Adipose tissue (tissue), 3 donors: ENCODE results near the gene NLRP12. TPM values are rescaled to one million over a fixed set of nuclear protein-coding genes. Genes with fewer than 3 reads are reported as not detected.
"Not testable (repeated sequence)": the region's sequence is repeated elsewhere in the genome, so short reads cannot be mapped to it uniquely, and the experiment has no call there.

Experiments used
- H3K27ac ChIP-seq: one replicate; pipeline ENCODE4 v1.5.1; 2013; ENCODE audit warnings: low read depth, low read length
- WGBS, 3 donors: extraction: QIAGEN DNeasy Blood & Tissue Kit; methylation state at CpG; one replicate each; pipeline ENCODE4 v1.1.7; 2013; 5-methylcytosine and 5-hydroxymethylcytosine counted together
- polyA plus RNA-seq, 3 donors: library from polyadenylated mRNA; stranded (reverse); fragments of 200-250 nt; gene quantifications; one replicate each; pipeline ENCODE4 v1.2.3, GENCODE V29; 2013
- donor health status: healthy with polysubstance abuse.
- donor health status: Bipolar disorder and iron deficiency.
- donor health status: healthy.

The NLRP12 gene
- polyA plus RNA-seq, result 1 to 10 TPM in 2 of 3 donors, under 1 TPM in 1; 0.08 to 1.8 (median 1.1) TPM

GRCh38 chr19:53824134-53824611, at the start of gene NLRP12:
TSS of gene NLRP12 (minus strand) at chr19:53824314. CDS start at chr19:53824174, 140 bp downstream.
- no peak within 1 kb of the TSS for H3K27ac ChIP-seq
- WGBS, 3 donors, result 46 to 70% (median 47%) methylated on average over 14 of the region's 14 CpGs

GRCh38 chr19:53872762-53873161, 48.6 kb upstream of the NLRP12 start:
- 72 to 74% (median 74%) methylated on average over 6 of the region's 6 CpGs for WGBS, 3 donors
- H3K27ac ChIP-seq, result no peak overlapping the region

GRCh38 chr19:53871454-53871853, 47.3 kb upstream of the NLRP12 start:
- 32 to 62% (median 32%) methylated on average over 7 of the region's 7 CpGs for WGBS, 3 donors
- H3K27ac ChIP-seq, result no peak overlapping the region

- 11 to 27% (median 24%) methylated on average over 5 of the region's 5 CpGs for WGBS, 3 donors
- no peak overlapping the region for H3K27ac ChIP-seq
Measured at GRCh38 chr19:53870485-53870844, 46.4 kb upstream of the NLRP12 start.

GRCh38 chr19:53869805-53870484, 45.8 kb upstream of the NLRP12 start:
- not testable (repeated sequence) for H3K27ac ChIP-seq
- WGBS, 3 donors, result 3 to 4% (median 4%) methylated on average over 7 to 24 of the region's 24 CpGs

GRCh38 chr19:53868892-53869804, 45.0 kb upstream of the NLRP12 start:
- WGBS, 3 donors, result 1% methylated on average over 51 to 75 of the region's 75 CpGs
- peak overlapping the region; percentile 82 for H3K27ac ChIP-seq

GRCh38 chr19:53868091-53868891, 44.2 kb upstream of the NLRP12 start:
- peak overlapping the region; percentile 82 for H3K27ac ChIP-seq
- WGBS, 3 donors, result 0 to 1% (median 1%) methylated on average over 30 to 34 of the region's 37 CpGs

- peak within 1 kb of the TSS; percentile 94 for H3K27ac ChIP-seq
- 2 to 6% (median 2%) methylated on average over 31 to 37 of the region's 37 CpGs for WGBS, 3 donors
Measured at GRCh38 chr19:53867225-53868090, 43.3 kb upstream of the NLRP12 start, which contains the start of gene MYADM. TSS of gene MYADM (plus strand) at chr19:53867883. CDS start at chr19:53873530, 5,647 bp downstream.

GRCh38 chr19:53866865-53867224, 42.7 kb upstream of the NLRP12 start:
- peak overlapping the region; percentile 94 for H3K27ac ChIP-seq
- 26 to 39% (median 35%) methylated on average over 14 of the region's 14 CpGs for WGBS, 3 donors

GRCh38 chr19:53865918-53866864, 42.1 kb upstream of the NLRP12 start:
- peak overlapping the region; percentile 94 for H3K27ac ChIP-seq
- WGBS, 3 donors, result 2 to 34% (median 3%) methylated on average over 30 to 50 of the region's 50 CpGs

- H3K27ac ChIP-seq, result no peak overlapping the region
- 54 to 75% (median 54%) methylated on average over 9 of the region's 9 CpGs for WGBS, 3 donors
Measured at GRCh38 chr19:53865523-53865917, 41.4 kb upstream of the NLRP12 start.

GRCh38 chr19:53864308-53864836, 40.3 kb upstream of the NLRP12 start:
- 28 to 91% (median 83%) methylated on average over 6 of the region's 6 CpGs for WGBS, 3 donors
- no peak overlapping the region for H3K27ac ChIP-seq

GRCh38 chr19:53853707-53854106, 29.6 kb upstream of the NLRP12 start:
- H3K27ac ChIP-seq, result no peak overlapping the region
- WGBS, 3 donors, result 74 to 85% (median 80%) methylated on average over 2 of the region's 2 CpGs

GRCh38 chr19:53849237-53849676, 25.1 kb upstream of the NLRP12 start:
- H3K27ac ChIP-seq, result no peak overlapping the region

GRCh38 chr19:53847555-53847954, 23.4 kb upstream of the NLRP12 start:
- WGBS, 3 donors, result 55 to 65% (median 57%) methylated on average over 8 of the region's 8 CpGs
- H3K27ac ChIP-seq, result no peak overlapping the region

More at GRCh38 chr19:53849237-53849676, 25.1 kb upstream of the NLRP12 start:
- 26 to 60% (median 29%) methylated on average over 11 of the region's 11 CpGs for WGBS, 3 donors

- no peak overlapping the region for H3K27ac ChIP-seq
- 59 to 76% (median 71%) methylated on average over 9 of the region's 9 CpGs for WGBS, 3 donors
Measured at GRCh38 chr19:53844849-53845246, 20.7 kb upstream of the NLRP12 start.
